HPDE6-E6E7 (cell line): ENCODE results near the gene RNF103.

Experiments used
- DNase-seq: peaks from one replicate; pipeline ENCODE4 v3.0.0; 2011; ENCODE audit warnings: missing footprints; ENCODE audit errors: extremely low spot score

Gene RNF103

DNA sequence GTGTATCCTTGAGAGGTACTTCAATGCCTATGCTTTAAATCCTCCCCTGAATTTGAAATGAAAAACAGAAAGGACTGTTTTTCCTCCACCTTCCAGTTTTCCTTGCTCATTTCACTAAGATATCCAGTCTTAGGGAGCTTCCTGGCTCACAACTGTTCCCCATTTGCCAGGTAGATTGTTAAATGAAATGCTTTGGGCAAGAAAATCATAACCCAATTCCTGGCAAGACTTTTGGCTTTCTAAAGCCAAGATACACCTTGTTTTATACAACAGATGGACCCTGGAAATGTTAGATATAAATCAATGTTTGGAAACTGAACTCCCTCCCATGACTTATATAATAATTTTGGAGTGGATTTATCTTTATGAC lies 56.9 kb downstream of the RNF103 start:
- DNase-seq: no peak

DNA sequence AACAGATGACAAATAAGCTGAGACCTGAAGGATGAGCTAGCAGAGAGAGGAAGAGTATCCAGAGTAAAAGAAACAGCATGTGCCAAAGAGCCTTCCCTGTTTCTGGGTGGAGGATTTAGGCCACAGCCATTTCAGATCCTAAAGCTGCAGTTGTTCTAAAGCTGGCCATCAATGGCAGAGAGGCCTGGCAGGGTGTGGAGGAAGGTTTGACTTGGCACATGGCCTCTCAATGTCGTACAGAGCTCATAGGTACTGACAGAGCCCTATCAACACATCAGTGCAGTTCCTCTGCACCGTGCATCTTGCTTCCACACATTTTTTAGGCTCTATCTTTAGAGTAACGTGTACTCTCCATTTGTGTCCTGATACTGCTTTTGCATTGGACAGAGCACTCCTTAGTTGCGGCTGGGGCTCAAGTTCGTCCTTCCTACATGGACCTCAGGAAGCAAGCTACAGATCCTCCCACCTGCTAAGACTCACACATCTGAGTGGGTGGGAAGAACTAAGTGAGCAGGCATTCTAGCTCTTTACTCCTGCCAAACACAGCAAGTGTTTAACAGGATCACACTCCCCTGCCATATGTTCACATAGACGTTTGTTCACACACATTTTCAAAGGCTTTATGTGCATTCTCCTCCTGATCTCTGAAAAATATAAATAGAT lies 57.4 kb downstream of the RNF103 start:
- DNase-seq: no peak

DNA sequence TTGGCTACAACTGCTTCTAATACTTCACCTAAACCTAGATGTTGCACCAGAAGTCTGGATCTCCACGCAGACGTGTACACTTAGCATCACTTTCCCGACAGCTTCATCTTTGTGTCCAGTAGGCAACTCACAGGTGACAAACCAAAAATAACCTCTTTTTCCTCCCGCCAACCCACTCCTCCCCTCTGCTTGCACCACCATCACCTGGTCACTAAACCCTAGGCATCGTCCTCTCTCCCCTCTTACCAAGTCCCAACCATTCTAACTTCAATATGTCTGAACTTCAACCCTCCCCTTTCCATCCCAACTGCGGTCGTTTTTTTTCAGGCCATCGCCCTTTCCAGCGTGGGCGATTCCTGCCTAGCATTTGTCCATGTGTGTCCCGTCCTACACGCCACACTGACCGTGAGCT lies 60.0 kb downstream of the RNF103 start:
- DNase-seq: no peak

DNA sequence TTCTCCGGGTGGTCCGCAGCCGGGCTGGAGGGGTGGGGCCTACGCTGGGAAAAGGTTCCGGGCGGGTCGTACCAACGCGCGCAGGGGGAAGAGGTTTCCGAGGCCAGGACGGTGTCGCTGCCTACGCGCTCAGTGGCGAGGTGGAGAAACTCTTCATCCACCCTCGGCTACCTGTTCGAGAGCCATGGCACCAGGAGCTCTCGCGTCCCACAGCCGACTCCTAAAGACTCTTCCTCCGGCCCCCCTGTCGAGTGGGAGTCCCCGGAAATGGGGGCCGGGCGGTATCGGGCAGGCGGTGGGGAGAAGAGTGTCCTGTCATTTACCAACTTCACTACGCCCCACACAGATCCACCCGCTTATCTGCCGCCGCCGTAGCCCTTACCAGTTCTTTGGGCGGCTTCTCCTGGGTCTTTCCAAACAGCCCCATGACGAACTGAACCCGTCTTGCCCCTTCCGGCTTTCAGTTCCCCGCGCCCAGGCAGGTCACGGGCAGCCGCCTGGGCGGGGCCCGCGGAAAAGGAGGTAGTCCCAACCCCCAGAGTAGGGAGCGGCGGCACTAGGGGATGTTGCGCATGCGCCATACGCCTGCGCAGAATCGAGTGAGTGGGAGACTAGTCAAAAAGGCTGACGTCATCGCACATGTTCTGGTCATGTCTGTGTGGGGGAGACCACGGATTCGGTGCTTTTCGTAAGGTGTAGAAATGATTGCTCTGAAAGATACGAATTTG lies 60.6 kb downstream of the RNF103 start, which contains the start of gene CHMP3:
Gene CHMP3, minus strand, starts transcription at position 522 of the 728 bp plus-strand sequence. Its CDS starts 95 bp downstream, at position 427.
- DNase-seq: peak; percentile 98

DNA sequence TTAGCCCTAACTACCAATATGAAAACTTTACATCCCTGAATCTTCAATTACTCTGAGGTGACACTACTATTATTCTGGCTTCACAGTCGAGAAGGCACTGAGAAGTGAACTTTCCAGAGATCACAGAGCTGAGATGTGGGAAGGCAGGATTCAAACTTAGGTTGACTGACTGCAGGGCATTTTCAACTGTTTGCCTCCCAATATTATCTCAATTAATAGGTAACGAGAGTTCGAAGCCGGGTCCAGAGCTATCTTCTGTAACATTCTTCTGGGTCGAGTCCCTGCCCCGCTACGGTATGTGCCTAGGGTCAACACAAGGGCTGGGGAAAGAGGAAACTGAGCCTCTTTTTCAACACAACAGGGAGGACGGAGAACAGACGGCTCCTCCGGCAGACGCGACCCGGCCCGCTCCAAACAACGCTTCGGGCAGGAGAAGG lies 61.2 kb downstream of the RNF103 start:
- DNase-seq: no peak

DNA sequence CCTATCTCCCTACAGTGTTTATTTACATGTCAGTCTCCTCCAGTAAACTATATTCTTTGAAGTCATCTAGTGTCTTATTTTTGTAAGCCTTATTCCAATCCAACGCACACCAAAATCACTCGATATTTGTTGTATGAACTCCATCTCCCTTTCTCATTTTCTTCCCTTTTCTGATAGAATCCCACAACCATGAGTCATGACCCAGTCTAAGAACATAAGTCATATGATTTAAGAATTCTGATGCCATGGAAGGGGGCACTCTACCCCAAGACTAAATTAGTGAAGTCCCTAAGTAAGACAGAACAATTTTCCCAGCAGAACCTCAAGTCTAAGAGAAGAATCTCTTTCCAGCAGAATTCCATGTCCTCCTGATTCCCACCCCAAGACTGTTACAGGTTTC lies 65.8 kb downstream of the RNF103 start:
- DNase-seq: no peak

DNA sequence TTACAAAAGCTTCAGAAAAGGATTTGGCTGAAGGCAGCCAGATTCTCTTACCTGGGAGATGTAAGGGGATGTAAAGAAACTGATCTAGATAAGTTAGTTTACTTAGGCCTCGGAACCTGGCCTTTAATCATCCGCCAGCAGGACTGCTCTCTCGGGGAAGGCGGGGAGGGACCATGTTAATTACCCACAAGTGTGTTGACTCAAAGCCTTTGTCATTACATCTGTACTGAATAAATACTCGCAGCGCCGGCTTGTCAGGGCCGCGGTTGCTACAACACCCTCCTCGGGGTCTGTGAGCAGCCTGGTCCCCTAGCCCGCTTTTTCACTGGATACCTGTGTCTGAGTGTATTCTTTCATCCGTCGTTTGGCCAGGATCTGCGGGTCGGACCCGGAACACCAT lies 67.2 kb downstream of the RNF103 start:
- DNase-seq: no peak
